Fibroblast of villous mesenchyme (primary cell): ENCODE data around the gene DDX17. TPM values are rescaled to one million over a fixed set of nuclear protein-coding genes. Genes with fewer than 3 reads are reported as not detected.

Experiments used
- DNase-seq: peaks from one replicate; pipeline ENCODE4 v3.0.0-alpha.2; 2010; ENCODE audit warnings: low read depth
- H3K4me3 ChIP-seq: 2 replicates; pipeline ENCODE4 v1.5.1; 2011; ENCODE audit warnings: low read depth, mild to moderate bottlenecking, low read length
- CTCF ChIP-seq: IDR thresholded peaks from 2 replicates; pipeline ENCODE4 v1.5.1; 2012; ENCODE audit warnings: low read depth, mild to moderate bottlenecking, low read length; ENCODE audit not compliant: insufficient read depth
- total RNA-seq: library from RNA; depleted of rRNA; stranded (reverse); fragments of >200 nt; gene quantifications from 2 replicates; pipeline ENCODE4 v1.2.3, GENCODE V29; 2012

DDX17 gene
- total RNA-seq, 1 donor = 454 TPM

GRCh38 chr22:38440747-38441350 is 65.3 kb downstream of the DDX17 start:
- no peak overlapping the region for H3K4me3 ChIP-seq
- no peak for TF ChIP-seq CTCF
- no peak for DNase-seq

- TF ChIP-seq CTCF = no peak
- no peak overlapping the region for H3K4me3 ChIP-seq
- no peak for DNase-seq
Observed at GRCh38 chr22:38437416-38437815, 68.7 kb downstream of the DDX17 start.

- DNase-seq = no peak
- TF ChIP-seq CTCF = no peak
- H3K4me3 ChIP-seq = no peak overlapping the region
Observed at GRCh38 chr22:38436629-38437395, 69.3 kb downstream of the DDX17 start.

- no peak for DNase-seq
- no peak for TF ChIP-seq CTCF
- no peak overlapping the region for H3K4me3 ChIP-seq
Observed at GRCh38 chr22:38435965-38436364, 70.1 kb downstream of the DDX17 start.

- TF ChIP-seq CTCF = peak; percentile 15
- no peak overlapping the region for H3K4me3 ChIP-seq
- no peak for DNase-seq
Observed at GRCh38 chr22:38435010-38435409, 71.1 kb downstream of the DDX17 start.

GRCh38 chr22:38433871-38434270 is 72.2 kb downstream of the DDX17 start:
- no peak for TF ChIP-seq CTCF
- DNase-seq = no peak
- no peak overlapping the region for H3K4me3 ChIP-seq

Other genes with a start within 250 kb of the DDX17 start
- 44.9 and 65.1 TPM in 2 replicates for gene TMEM184B, start 233.3 kb downstream of the DDX17 start, total RNA-seq
- 145 and 161 TPM in 2 replicates for gene CSNK1E, start 188.9 kb downstream of the DDX17 start, total RNA-seq
- not detected in 2 replicates for gene KCNJ4, start 51.1 kb downstream of the DDX17 start, total RNA-seq
- 125 and 139 TPM in 2 replicates for gene KDELR3, start 38.2 kb downstream of the DDX17 start, total RNA-seq
- 2.3 and 6.5 TPM in 2 replicates for gene DMC1, start 63.9 kb upstream of the DDX17 start, total RNA-seq
- 1.3 and 1.9 TPM in 2 replicates for gene FAM227A, start 150.1 kb upstream of the DDX17 start, total RNA-seq
- 12.2 and 20.7 TPM in 2 replicates for gene CBY1, start 150.3 kb upstream of the DDX17 start, total RNA-seq
- gene TOMM22, start 175.6 kb upstream of the DDX17 start, total RNA-seq = 60.6 and 88.9 TPM in 2 replicates
- 53.5 and 62.2 TPM in 2 replicates for gene JOSD1, start 194.6 kb upstream of the DDX17 start, total RNA-seq
- 31.2 and 35.4 TPM in 2 replicates for gene GTPBP1, start 199.6 kb upstream of the DDX17 start, total RNA-seq
- gene SUN2, start 249.7 kb upstream of the DDX17 start, total RNA-seq = 64.3 and 99.9 TPM in 2 replicates